ENCODE measurements around the gene ITGB1BP1.

Gene ITGB1BP1

DNA sequence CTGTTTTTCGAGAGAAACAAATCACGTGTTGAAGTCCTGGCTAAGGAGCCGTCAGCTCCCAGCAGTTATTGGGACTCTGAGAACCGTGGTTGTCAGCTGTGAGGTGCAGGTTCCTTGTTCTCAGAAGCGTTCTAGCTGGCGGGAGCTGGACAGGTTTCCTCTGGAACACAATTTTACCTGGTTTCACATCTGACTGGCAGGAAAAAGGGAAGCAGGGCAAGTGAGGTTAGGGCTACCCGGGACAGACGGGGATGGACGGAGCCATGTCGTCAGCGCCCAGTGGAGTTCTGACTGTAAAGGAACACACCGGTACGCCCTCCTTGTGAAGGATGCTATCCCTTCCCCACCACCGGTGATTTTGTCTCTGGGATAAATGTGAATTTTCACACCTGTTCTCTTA is 26.1 kb downstream of the ITGB1BP1 start:
- DNase-seq (ENCODE audit: extremely low read depth, low read depth), result no peak
- TF ChIP-seq, protein P1, sequence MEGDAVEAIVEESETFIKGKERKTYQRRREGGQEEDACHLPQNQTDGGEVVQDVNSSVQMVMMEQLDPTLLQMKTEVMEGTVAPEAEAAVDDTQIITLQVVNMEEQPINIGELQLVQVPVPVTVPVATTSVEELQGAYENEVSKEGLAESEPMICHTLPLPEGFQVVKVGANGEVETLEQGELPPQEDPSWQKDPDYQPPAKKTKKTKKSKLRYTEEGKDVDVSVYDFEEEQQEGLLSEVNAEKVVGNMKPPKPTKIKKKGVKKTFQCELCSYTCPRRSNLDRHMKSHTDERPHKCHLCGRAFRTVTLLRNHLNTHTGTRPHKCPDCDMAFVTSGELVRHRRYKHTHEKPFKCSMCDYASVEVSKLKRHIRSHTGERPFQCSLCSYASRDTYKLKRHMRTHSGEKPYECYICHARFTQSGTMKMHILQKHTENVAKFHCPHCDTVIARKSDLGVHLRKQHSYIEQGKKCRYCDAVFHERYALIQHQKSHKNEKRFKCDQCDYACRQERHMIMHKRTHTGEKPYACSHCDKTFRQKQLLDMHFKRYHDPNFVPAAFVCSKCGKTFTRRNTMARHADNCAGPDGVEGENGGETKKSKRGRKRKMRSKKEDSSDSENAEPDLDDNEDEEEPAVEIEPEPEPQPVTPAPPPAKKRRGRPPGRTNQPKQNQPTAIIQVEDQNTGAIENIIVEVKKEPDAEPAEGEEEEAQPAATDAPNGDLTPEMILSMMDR (IDR thresholded peaks at IDR 0.05; ENCODE audit: low read depth, low read length, missing control alignments), result no peak
- no peak overlapping the region for H3K4me3 ChIP-seq (replicated peaks; ENCODE audit: low read depth, low read length)

DNA sequence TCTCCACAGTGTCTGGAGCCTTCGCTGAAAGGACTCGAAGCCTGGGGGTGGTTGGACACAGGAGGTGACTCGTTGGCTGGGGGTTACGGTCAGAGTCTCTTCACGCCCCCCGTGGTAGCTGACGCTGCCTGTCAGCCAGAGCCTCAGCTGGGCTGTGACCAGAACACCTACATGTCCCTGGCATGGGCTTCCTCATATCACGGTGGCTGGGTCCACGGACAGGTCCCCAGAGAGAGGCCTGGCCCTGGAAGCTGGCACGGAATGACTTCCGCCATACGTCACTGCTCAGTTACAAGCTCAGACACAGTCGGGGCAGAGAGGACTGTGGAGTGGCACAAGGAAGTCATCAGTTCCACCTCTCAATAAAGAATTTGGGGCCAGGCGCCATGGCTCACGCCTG is 28.5 kb downstream of the ITGB1BP1 start:
- no peak for DNase-seq (ENCODE audit: extremely low read depth, low read depth)
- H3K4me3 ChIP-seq (replicated peaks; ENCODE audit: low read depth, low read length), result no peak overlapping the region
- TF ChIP-seq, protein P1 (IDR thresholded peaks at IDR 0.05; ENCODE audit: low read depth, low read length, missing control alignments), result no peak

DNA sequence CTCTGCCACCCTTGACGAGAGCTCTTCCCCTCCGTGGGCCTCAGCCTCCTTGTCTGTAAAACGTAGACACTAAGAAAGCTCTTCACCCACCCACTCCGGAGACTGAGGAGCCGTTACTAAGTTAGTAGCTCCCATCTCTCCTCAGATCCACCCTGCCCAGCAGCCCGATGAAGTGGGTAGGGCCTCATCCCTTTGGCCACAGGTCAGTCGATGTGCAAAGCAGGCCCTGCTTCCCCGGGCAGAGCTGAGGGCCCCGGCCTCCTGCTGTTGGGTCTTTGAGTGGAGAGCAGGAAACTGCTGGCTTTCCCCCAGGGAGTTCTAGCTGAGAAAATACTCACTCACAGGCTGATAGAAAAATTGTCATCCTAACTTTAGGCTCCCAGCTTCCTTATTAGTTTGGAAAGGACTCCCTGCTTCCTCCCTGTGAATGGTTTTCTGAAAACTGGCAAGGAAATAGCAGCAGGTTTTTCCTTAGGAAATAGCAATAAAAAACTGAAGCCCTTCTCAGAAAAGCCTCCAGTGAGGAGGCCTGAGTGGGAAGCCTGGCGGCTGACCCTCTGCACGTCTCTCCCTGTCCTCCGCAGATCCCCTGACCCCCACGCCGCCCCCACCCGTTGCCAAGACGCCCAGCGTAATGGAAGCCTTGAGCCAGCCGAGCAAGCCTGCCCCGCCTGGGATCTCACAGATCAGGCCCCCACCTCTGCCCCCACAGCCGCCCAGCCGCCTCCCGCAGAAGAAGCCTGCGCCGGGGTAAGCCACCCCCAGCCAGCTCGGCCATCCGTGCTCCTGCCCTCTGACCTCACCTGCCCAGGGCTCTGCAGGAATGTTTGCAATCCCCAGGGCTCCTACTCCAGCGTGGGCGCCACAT is 30.2 kb downstream of the ITGB1BP1 start:
- TF ChIP-seq, protein P1 (IDR thresholded peaks at IDR 0.05; ENCODE audit: low read depth, low read length, missing control alignments), result no peak
- H3K4me3 ChIP-seq (replicated peaks; ENCODE audit: low read depth, low read length), result no peak overlapping the region

DNA sequence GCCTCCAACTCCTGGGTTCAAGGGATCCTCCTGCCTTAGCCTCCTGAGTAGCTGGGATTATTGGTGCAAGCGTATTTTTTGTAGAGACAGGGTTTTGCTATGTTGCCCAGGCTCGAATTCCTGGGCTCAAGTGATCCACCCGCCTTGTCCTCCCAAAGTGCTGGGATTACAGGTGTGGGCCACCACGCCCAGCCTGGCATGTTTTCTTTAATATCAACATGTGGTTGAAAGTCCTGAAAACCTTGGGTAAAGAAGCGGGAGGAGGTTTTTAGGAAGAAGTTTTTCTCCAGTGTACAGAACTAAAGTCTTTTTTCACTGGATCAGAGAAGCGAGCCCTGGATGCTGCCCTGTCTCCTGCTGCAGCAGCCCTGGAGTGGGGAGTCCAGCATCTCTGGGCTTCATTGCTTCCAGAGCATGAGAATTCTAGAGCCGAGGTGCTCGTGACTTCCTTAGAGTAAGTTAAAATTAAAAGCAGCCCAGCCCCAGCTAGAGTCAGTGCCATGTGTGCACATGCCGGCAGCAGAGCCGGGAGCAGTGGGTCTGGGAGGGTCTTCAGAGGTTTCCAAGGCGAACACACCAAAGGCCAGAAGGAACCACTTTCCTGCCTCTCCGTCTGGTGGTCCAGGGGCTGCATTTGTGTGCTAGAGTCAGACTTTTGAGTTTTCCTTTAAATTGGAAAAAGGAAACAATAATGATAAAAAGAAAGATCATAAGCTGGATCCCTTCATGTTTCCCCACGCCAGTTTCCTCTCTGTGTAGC is 31.2 kb downstream of the ITGB1BP1 start:
- no peak overlapping the region for H3K4me3 ChIP-seq (replicated peaks; ENCODE audit: low read depth, low read length)
- TF ChIP-seq, protein P1 (IDR thresholded peaks at IDR 0.05; ENCODE audit: low read depth, low read length, missing control alignments), result no peak
- DNase-seq (ENCODE audit: extremely low read depth, low read depth), result no peak

More for the DNA sequence above, 30.2 kb downstream of the ITGB1BP1 start:
- no peak for DNase-seq (ENCODE audit: extremely low read depth, low read depth)

DNA sequence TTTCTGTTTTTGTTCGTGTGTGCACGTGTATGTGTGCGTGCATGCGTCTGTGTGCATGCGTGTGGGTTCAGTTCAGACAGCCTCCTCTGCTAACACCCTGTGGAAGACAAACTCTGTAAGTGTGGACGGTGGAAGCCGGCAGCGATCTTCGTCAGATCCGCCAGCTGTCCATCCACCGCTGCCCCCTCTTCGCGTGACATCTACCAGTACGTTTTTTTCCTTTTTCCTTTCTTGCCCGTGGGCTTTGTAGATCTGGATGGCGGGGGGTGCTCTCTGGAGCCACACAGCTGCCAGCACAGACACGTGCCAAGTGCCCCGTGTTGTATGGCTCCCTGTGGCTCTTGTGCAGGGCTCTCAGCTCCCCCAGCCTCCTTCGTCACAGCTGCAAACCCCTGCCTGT is 32.3 kb downstream of the ITGB1BP1 start:
- DNase-seq (ENCODE audit: extremely low read depth, low read depth), result no peak
- no peak overlapping the region for H3K4me3 ChIP-seq (replicated peaks; ENCODE audit: low read depth, low read length)
- TF ChIP-seq, protein P1 (IDR thresholded peaks at IDR 0.05; ENCODE audit: low read depth, low read length, missing control alignments), result no peak

DNA sequence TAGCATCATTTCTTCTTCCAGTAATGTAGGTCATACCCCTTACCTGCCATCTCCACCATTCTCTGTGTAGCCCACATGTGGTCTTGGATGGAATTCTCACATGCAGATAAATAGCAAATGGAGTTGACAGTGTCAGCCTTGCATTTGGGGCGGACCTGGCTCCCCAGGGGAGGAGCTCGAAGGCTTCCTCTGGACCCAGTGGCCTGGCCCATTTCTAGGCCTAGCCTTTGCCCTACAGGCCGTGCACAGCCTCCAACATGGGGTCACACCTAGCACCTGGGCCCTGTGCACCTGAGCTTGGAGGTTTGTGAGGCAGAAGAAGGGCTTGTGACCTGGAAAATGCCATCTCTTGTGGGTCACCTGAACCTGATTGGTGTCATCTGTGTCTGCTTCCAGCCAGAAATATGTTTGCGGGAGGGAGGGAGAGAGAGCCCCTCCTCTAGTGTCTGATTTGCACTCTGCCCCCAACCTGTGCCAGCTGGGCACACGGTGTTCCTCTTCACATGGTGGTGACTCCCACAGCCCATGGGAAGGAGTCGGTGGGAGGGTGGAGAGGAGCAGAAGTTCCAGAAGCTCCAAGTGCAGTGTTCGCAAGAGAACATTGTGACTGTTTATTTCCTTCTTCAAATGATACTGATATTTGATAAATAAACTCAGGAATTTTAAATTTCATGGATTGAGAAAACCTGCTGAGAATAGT is 33.0 kb downstream of the ITGB1BP1 start:
- DNase-seq (ENCODE audit: extremely low read depth, low read depth), result no peak
- no peak overlapping the region for H3K4me3 ChIP-seq (replicated peaks; ENCODE audit: low read depth, low read length)
- TF ChIP-seq, protein P1 (IDR thresholded peaks at IDR 0.05; ENCODE audit: low read depth, low read length, missing control alignments), result no peak

Data from HFF-Myc (cell line).